ENCODE measurements around the gene ALB. TPM values are rescaled to one million over a fixed set of nuclear protein-coding genes. Genes with fewer than 3 reads are reported as not detected.

Gene ALB
- total RNA-seq, 3 donors from 2014 or later, result 8.2 TPM; not detected in 2

- H3K4me1 ChIP-seq (ENCODE audit: low read depth), result no peaks in the 10 kb centered on the region
- no peaks in the 10 kb centered on the region for H3K36me3 ChIP-seq (ENCODE audit: low read depth)
- no peak for TF ChIP-seq CTCF (IDR thresholded peaks at IDR 0.05)
- ATAC-seq (no peak), DNase-seq (no peak)
- intact Hi-C loops (cut with DNase I, micrococcal nuclease), result no loop called here
- H3K4me3 ChIP-seq, result no peak overlapping the region
- no peaks in the 10 kb centered on the region for H3K9me3 ChIP-seq
Measured at GRCh38 chr4:73391774-73392173, 12.3 kb upstream of the ALB start.

GRCh38 chr4:73392936-73393335 is 11.2 kb upstream of the ALB start:
- no peak overlapping the region for H3K4me3 ChIP-seq
- no peaks in the 10 kb centered on the region for H3K9me3 ChIP-seq
- intact Hi-C loops (cut with DNase I, micrococcal nuclease), result no loop called here
- ATAC-seq, result no peak
- no peaks in the 10 kb centered on the region for H3K36me3 ChIP-seq (ENCODE audit: low read depth)
- H3K4me1 ChIP-seq (ENCODE audit: low read depth), result no peaks in the 10 kb centered on the region
- no peak for DNase-seq
- TF ChIP-seq CTCF (IDR thresholded peaks at IDR 0.05), result no peak

GRCh38 chr4:73396304-73396703 is 7.8 kb upstream of the ALB start:
- TF ChIP-seq CTCF (IDR thresholded peaks at IDR 0.05), result no peak
- ATAC-seq, result no peak
- Histone ChIP-seq H3K9me3 (no peaks in the 10 kb centered on the region), H3K4me1 (ENCODE audit: low read depth) (no peaks in the 10 kb centered on the region), H3K4me3 (no peak overlapping the region), H3K36me3 (ENCODE audit: low read depth) (no peaks in the 10 kb centered on the region)
- DNase-seq, result no peak
- intact Hi-C loops (cut with DNase I, micrococcal nuclease), result no loop called here

- intact Hi-C loops (cut with DNase I, micrococcal nuclease), result no loop called here
- Histone ChIP-seq H3K4me3 (no peak overlapping the region), H3K9me3 (no peaks in the 10 kb centered on the region), H3K4me1 (ENCODE audit: low read depth) (no peaks in the 10 kb centered on the region), H3K36me3 (ENCODE audit: low read depth) (no peaks in the 10 kb centered on the region)
- TF ChIP-seq CTCF (IDR thresholded peaks at IDR 0.05), result no peak
- DNase-seq (no peak), ATAC-seq (no peak)
Measured at GRCh38 chr4:73396993-73397972, 6.8 kb upstream of the ALB start.

GRCh38 chr4:73401412-73401811 is 2.7 kb upstream of the ALB start:
- H3K36me3 ChIP-seq (ENCODE audit: low read depth), result no peaks in the 10 kb centered on the region
- TF ChIP-seq CTCF (IDR thresholded peaks at IDR 0.05), result no peak
- H3K4me3 ChIP-seq, result no peak overlapping the region
- no peaks in the 10 kb centered on the region for H3K4me1 ChIP-seq (ENCODE audit: low read depth)
- no peaks in the 10 kb centered on the region for H3K9me3 ChIP-seq
- intact Hi-C loops (cut with DNase I, micrococcal nuclease), result no loop called here
- no peak for ATAC-seq
- no peak for DNase-seq
